Stimulated activated CD8-positive, alpha-beta memory T cell treated with anti-CD3 and anti-CD28 coated beads, Interleukin-2, amount 100 ng/mL, for 1 hour (primary cell): Measurements from ENCODE around the gene TRAP1.
"Not testable (repeated sequence)": the region's sequence is repeated elsewhere in the genome, so short reads cannot be mapped to it uniquely, and the experiment has no call there.

Source experiments
- DNase-seq, 2 donors: peaks; one replicate each; pipeline ENCODE4 v3.0.0-alpha.2; 2020; ENCODE audit warnings: low read depth in 2 of 2

Gene TRAP1

DNA sequence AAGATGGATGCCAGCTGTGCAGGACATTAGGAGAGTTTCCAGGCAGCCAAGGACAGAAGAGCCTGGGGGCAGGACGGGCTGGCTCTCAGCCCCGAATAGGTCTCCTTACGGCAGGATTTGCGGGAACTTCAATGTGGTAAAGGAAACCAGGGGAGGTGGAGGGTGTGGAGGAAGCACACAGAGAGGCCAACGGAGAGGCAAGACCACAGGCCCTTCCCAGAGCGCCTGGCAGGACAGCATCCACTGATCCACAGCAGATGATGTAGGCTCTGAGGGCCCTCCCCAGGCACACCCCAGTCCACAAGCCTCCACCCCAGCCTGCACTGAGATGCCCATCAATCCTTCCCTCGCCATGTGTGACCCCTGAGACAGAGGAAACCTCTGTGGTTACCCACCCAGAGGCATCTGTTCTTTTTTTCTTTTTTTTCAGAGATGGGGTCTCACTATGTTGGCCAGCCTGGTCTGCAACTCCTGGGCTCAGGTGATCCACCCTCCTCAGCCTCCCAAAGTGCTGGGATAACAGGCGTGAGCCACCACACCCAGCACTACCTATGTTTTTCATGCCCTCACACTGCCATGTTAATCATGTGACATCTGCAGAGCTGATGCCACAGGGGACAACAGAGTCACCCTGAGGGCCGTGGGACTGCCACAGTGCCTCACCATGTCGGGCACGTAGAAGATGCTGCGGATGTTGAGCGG is 43.5 kb downstream of the TRAP1 start:
- DNase-seq: no peak

- no peak for DNase-seq
Measured at GRCh38 chr16:3673201-3673600, 44.1 kb downstream of the TRAP1 start.

DNA sequence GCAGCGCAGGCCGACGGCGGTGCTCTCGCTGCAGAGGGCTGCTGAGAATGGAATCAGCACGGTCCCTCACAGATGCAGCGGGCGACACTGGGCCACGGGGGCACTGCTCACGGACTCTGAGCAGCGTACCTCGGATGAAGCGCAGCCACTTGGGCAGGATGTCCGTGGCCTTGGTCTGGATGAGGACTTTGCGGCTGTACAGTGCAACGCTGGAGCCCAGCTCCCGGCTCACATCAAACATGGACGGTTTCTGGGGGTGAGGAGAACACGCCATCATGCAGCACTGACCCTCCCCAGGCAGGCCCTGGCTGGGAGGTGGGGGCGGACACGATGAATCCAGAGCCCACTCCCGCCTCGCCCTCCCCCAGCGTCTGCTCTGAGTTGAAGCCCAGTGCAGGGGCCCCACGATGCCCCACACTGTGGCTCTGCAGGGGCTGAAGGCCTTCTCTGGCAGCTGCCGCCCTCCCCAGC is 44.7 kb downstream of the TRAP1 start:
- DNase-seq: no peak

GRCh38 chr16:3671424-3671823 is 45.9 kb downstream of the TRAP1 start:
- DNase-seq: no peak

GRCh38 chr16:3670711-3671110 is 46.6 kb downstream of the TRAP1 start:
- no peak for DNase-seq

DNA sequence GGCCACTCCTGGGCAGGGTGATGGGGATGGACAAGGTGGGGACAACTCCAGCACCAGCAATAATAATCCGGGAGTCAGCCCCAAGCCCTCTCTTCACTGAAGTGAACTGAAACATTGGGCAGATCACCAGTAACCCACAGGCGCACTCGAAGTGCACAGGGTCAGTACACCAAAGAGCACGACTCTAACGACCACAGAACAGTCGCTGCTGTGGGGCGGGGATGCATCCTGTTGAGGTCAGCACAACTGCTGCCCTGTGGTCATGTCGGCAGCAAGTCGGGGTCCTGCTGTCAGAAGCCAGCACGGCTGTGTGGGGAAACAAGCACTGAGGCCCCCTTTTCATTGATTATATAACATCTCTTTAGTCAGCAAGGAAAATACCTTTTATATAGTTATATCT is 48.2 kb downstream of the TRAP1 start:
- no peak for DNase-seq

DNA sequence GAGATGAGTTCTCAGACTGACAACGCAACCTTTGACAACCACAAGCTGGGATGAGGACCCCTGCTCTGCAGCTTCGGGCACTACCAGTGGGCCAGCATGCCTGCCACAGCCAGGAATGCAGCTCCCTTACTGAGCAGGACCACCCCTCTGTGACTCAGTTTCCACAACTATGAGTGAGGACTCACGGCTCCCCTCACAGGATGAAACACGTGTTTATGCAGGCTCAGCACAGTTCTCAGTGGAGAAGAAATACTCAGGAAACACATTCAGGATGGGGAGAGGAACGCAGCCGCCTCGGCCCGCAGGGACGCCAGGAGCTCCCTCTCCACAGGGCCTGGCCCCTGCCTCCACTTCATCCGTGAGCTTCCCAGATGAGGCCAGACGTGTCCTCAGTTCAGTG is 48.7 kb downstream of the TRAP1 start:
- DNase-seq: no peak

DNA sequence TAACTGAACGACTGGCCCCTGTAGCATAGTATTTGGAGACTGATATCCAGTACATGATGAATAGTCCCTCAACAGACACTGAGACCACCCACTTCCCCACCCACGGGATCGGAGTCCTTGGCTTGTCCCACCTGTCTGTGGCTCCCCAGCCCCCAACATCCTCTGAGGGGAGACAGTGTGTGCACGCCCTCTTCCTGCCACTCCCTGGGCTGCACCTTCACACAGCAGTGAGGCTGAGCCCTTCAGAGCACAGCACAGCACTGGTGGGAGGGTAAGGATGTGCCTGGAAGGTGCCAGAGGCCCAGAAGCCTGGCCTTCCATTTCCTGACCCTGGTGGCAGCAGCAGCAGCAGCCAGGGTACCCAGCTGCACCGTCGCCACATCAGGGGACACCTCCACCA is 51.8 kb downstream of the TRAP1 start:
- DNase-seq: peak; percentile 5 to 9

- DNase-seq: no peak
Measured at GRCh38 chr16:3664187-3664896, 53.0 kb downstream of the TRAP1 start.

- DNase-seq: no peak
Measured at GRCh38 chr16:3662601-3663000, 54.7 kb downstream of the TRAP1 start.

- DNase-seq: no peak
Measured at GRCh38 chr16:3661922-3662321, 55.4 kb downstream of the TRAP1 start.

DNA sequence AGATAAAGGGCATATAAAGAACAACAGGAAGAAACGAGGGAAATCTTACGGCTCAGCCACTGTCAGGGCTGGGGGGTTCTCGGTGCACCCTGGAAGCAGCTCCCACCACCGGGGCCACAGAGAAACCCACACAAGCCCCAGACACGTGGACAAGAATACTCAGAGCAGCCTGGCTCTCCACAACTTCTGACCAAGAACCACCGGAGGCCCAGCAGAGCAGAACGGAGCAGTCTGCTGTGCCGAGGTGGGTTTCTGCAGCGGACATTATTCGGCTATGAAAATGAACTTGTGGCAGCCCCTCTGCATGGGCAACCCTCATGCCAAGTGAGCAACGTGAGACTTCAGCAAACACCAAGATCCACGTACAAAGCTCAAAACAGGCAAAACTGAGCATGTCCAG is 56.0 kb downstream of the TRAP1 start:
- no peak for DNase-seq

GRCh38 chr16:3659251-3659650 is 58.1 kb downstream of the TRAP1 start:
- no peak for DNase-seq

GRCh38 chr16:3656491-3657468 is 60.5 kb downstream of the TRAP1 start:
- no peak for DNase-seq

GRCh38 chr16:3656160-3656490 is 61.2 kb downstream of the TRAP1 start:
- DNase-seq: not testable (repeated sequence)

GRCh38 chr16:3655396-3656159 is 61.7 kb downstream of the TRAP1 start:
- no peak for DNase-seq

GRCh38 chr16:3655030-3655395 is 62.3 kb downstream of the TRAP1 start:
- no peak for DNase-seq

DNA sequence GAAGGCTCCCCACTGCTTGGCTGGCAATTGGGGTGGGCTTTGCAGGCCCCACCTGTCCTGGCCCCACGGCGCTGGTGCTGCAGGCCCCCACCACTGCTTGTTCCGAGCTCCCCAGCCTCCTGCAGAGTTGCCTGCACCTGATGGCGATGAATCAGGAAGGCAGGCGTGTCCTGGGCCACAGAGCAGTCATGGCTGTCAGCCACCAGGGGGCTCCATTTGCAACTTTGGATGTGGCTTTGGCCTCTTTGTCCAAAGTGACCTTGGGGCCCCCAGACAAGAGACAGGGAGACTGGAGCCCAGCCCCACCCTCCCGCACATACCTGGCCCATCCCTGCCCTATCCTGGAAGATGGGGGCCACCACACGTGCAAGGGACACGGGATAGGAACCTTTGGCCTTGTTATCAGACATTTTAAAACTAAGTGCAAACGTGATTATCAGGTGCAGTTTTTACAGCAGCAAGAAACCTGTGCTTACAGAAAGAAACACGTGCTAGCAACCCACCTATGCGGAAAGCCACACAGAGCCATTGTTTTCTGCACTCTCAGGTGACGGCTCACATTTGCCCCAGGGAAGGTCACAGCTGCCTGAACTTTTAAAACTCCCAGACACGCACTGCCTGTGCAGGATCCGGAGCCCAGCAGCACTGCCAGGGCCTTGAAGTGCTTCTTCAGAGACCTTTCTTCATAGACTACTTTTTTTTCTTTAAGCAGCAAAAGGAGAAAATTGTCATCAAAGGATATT is 62.9 kb downstream of the TRAP1 start, which contains the start of gene DNASE1:
Gene DNASE1 (plus strand): TSS at position 443 of the 743 bp plus-strand sequence. CDS start 683 bp downstream, outside the sequence.
- DNase-seq: peak in 1 of 2 donors; percentile 16

GRCh38 chr16:3652373-3653195 is 64.7 kb downstream of the TRAP1 start:
- DNase-seq: no peak
